Activated naive CD4-positive, alpha-beta T cell treated with anti-CD3 and anti-CD28 coated beads, Interleukin-2, amount 50 U/mL, for 16 hours (primary cell): ENCODE data around the gene CST1.
"Not testable (repeated sequence)": the region's sequence is repeated elsewhere in the genome, so short reads cannot be mapped to it uniquely, and the experiment has no call there.

Experiments used
- DNase-seq: peaks from one replicate; pipeline ENCODE4 v3.0.0-alpha.2; 2020

CST1 gene, protein sequence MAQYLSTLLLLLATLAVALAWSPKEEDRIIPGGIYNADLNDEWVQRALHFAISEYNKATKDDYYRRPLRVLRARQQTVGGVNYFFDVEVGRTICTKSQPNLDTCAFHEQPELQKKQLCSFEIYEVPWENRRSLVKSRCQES

DNA sequence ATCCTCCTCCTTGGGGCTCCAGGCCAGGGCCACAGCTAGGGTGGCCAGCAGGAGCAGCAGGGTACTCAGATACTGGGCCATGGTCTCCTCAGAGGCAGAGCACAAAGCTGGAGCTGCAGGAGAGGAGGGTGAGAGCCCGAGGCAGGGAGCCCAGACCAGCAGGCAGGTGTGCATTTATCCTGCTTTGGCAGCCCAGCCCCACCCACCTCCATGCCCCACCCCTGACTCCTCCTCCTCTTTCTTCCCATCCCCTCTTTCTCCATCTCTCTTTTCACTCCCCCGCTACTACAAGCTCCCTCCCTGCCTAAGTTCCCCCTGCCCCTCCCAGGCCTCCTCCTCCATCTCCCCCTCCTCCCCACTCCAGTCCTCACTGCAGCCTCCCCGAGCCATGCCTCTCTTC is at the start of gene CST1:
TSS of gene CST1 (minus strand) at position 150 of the 400 bp plus-strand sequence. CDS start at position 81, 69 bp downstream.
- not testable (repeated sequence) for DNase-seq

DNA sequence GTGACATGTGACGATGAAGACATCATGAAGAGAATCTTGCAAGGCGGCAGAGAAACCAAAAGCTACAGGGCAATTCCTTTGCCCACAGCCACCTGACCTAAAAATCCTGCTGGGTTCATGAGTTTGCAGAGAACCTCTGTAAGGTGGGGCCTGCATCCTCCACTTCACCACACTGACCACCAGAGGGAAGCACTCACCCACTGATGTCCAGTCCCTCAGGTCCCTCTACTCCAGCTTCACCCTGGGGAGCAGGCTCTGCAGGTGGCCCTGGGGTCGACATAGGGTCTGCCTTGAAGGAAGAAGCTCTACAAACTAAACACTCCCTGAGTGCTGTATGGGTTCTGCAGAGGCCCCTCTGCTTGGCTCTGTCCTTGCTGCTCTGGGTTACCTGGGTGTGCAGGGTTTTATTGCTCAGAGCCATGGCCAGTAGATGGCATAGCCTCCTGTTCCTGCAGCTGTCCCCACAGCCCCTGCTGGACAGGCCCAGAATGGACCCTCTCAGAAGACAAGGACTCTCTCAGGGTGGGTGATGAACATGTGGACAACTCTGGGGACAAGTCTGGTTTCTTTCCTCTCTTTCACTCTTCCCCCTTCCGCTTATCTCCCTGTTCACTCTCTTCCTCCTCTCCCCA is 48.6 kb upstream of the CST1 start:
- not testable (repeated sequence) for DNase-seq

DNA sequence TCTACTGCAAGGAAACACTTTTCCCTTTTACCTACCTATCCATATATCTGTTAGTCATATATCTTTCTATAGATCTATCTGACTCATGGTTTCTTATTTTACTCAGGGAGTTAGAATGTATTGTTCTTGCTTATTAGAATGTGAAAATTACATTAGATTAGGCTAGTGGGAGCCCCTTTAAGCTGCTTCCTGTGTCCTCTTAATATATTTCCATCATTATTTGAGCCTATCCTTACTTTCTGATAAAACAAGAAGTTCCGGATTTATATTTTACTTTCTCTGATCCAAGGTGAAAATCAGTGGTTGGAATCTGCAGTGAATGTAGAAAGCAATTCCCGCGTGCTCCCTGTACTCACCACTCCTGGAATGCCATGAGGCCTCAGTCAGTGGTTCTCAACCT is 44.8 kb upstream of the CST1 start:
- DNase-seq: no peak

DNA sequence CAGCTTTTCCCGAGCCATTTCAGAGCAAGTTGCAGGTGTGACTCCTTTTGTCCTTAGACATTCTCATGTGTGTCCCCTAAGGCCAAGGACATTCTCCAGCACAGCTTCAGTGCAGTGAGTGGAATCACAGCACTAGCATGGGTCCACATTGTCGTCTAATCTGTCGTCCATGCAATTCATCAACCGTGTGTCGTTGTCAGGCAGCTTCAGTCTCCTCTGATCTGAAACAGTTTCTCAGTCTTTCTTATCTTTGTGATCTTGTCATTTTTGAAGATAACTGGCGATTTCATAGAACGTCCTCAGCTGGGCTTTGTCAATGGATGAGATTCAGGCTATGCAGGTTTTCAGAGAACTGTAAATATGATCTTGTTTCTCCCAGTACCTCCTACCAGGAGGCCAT is 44.1 kb upstream of the CST1 start:
- DNase-seq: no peak

DNA sequence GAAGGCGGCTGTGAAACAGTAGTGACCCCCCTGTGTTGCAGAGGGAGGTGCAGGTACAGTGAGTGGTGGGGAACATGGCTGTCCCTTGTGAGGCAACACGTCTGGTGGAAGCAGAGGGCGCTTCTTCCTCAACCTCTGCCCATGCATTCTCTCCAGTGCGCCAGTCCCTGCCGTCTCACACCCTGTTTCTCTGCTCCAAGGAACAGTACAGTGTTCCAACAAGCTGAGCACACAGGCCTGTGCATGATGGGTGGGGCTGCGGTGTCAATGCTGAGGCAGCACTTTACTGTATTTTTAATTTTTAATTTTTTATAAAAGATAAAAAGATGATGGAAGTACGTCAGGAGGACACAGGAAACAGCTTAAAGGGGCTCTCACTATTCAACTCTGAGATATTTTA is 43.3 kb upstream of the CST1 start:
- DNase-seq: no peak

DNA sequence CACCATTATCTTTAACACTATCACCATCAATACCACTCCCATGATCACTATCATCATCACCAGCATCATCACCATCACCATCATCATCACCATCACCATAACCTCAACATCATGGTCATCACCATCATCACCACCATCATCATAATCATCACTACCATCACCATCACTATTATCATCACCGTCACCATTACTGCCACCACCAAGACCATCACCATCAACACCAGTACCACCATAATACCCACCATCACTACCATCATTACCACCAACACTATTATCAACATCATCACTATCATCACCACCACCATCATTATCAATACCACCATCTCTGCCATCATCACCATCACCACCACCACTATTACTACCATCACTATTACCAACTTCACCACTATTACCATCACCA is 32.7 kb upstream of the CST1 start:
- DNase-seq: no peak

DNA sequence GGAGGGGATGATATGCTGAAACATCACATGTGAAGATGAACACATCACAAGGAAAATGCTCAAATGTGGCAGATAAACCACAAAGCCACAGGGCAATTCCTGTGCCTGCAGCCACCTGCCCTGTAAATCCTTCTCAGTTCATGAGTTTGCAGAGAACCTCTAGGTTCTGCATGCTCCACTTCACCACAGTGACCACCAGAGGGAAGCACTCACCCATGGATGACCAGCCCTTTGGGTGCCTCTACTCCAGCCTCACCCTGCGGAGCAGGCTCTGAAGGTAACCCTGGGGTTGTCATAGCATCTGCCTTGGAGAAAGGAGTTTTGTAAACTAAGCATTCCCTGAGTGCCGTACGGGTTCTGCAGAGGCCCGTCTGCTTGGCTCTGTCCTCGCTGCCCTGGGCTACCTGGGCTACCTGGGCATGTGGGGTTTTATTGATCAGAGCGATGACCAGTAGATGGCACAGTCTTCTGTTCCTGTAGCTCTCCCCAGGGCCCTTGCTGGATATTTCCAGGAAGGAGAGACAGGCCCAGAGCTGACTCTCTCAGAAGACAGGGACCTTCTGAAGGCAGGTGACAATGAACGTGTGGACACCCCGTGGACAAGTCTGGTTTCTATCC is 31.7 kb upstream of the CST1 start:
- no peak for DNase-seq

DNA sequence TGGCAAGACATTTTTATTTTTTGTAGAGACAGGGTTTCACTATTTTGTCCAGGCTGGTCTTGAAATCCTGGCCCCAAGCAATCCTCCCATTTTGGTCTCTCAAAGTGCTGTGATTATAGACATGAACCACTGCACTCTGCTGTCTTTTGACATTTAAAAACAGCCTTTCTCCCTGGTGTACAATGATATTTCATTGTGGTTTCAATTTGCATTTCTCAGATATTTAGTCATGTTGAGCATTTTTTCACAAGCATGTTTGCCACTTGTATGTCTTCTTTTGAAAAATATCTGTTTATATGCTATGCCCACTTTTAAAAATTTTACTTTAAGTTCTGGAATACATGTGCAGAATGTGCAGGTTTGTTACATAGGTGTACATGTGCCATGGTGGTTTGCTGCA is 27.9 kb upstream of the CST1 start:
- not testable (repeated sequence) for DNase-seq

DNA sequence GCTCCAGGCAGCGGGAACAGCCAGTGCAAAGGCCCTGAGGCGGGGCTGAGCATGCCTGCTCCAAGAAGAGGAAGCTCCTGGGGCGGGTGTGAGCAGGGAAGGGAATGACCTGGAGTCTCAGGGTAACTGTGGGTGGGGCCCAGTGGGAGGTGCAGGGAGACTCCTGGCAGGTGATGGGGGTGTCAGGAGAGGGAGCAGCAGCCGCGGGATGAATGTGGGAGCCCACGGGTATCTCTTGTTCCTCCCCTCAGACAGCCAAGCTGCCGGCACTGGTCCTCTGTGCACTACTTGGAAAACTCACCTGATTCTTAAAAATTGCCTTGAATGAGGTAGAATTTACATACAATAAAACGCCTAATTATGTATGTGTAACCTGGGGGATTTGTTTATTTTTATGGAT is 26.6 kb upstream of the CST1 start:
- DNase-seq: not testable (repeated sequence)

DNA sequence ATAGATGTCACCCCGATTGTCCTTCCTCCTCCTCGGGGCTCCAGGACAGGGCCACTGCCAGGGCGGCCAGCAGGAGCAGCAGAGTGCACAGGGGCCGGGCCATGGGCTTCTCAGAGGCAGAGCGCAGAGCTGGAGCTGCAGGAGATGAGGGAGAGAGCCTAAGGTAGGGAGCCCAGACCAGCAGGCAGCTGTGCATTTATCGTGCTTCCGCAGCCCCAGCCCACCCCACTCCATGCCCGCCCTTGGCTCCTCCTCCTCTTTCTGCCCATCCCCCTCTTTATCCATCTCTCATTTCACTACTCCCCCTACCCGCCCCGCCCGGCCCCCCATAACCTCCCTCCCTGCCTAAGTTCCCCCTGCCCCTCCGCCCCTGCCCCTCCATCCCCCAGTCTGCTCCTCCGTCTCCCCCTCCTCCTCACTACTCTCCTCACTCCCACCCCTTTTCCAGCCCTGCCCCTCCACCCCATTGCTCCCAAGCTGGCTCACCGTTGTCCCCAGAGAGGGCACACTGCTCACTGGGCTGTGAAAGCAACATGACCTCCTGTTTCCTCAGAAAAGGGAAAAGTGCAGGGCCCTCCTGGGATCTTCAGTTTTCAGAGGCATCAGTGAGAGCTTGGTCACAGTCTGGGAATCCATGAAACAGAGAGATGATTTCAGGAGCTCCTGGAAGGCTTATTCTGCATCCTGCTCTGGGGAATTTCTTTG is 25.5 kb upstream of the CST1 start:
- no peak for DNase-seq

DNA sequence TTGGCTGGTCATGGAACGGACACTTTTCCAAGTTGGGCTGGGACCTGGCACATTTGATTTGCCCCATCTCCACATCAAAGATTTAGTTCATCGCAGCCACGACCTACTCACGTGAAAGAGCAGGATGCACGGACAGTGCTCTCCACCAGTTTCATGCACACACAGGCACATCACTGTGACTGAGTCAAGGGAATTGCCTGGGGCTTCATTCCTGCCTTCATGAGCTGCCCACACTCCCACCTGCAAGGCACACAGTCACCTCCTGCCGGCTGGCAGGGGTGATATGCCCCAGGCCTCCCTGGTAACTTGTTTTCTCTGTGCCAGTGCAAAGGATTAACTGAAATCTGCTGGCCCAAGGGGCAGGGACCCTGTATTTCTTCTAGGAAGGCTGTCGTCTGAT is 23.3 kb upstream of the CST1 start:
- DNase-seq: no peak

DNA sequence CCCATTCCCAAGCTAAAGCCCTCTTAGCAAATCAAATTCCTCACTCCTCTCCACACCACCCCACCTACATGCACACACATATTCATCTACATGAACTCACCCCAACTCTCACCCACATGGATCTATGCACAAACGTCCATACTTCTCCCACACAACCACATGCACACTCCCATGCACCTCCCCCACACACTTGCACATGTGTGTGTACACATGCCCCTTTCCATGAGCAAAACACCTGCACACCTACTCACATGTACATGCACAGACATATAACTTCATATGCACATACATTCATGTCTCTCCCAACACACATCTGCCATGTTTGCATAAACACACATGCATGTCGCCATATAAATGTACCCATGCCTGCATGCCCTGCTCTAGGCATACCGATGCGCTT is 22.8 kb upstream of the CST1 start:
- no peak for DNase-seq

DNA sequence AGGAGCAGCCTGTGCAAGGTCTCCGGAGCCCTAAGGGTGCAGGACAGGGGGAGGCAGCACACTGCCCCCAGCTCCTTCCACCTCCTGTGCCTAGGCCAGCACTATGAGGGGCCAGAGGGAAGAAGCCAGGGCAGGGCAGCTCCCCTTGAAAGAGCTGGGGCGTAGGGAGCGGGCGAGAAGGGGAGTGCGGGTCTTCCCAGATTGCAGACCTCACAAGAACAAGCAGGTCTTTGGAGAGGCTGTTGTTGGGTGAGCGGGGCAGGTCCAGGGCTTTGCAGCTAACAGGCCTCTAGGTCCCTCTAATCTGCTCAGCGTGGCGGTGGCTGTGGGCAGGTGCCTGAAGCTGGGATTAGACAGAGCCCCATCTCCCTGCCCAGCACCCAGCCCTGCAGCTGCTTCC is 22.4 kb upstream of the CST1 start:
- DNase-seq: no peak

DNA sequence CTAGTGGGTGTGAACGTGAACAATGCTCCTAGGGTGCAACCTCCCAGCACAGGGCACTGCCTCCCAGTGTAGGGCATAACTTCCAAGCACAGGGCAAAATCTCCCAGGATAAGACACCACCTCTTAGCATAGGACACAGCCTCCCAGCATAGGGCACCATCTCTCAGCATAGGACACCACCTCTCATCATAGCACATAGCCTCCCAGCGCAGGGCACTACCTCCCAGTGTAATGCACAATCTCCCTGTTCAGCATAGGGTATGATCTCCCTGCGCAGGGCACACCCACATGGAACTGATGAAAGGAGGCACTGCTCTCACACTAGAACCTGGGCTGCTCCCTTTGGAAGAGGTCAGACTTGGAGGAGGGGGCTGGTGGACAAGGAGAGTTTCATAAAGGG is 21.3 kb upstream of the CST1 start:
- DNase-seq: no peak

DNA sequence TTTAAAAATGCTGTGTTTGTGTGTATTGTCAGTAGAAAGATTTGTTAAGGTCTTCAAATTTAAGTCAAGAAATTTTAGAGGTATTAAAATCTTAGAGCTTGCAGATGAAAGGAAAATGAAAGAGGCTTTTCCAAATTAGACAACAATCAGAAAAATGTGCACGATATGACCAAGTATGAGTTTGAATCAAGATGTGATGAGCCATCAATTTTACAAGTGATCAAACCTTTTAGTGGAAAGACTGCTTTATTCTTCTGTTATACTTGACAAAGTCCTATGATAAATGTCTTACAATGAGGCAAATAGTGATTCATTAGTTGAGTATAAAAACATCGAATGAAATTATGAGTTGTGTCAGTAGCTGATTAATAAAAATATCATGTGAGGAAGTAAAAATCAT is 19.6 kb upstream of the CST1 start:
- DNase-seq: no peak

DNA sequence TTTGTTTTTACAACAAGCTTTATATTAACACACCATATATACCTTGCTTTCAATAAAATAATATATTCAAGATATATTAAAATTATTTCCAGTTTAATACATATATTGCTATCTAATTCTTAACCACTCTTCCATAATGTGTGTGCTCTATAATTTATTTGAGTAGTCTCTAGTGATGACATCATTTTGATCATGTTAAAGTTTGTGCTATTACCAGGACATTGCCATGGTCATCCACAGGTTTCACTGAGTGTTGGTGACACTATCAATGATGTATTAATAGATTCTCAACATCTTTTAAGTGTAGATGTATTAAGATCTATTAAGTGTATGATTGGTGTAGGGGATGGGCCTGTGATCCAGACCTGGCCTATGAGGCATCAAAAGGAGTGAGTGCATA is 17.8 kb upstream of the CST1 start:
- DNase-seq: not testable (repeated sequence)

DNA sequence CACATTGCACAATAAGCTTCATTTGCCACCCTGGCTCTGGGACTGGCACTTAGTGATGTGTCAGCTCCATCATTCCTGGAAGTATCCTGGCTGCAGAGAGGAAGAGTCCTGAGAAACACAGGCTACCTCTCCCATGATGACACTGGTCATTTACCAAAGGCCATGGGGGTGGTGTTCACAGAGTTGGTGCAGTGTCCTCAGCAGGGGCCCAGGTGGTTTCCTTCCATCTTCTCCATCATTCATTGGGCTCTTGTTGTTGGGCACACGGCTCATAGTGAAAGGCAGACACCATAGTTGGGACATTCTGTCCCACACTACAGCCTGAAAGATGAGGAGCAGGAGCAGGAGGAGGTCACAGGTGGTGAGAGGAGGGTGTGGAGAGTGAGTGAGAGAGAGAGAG is 15.8 kb upstream of the CST1 start:
- no peak for DNase-seq

DNA sequence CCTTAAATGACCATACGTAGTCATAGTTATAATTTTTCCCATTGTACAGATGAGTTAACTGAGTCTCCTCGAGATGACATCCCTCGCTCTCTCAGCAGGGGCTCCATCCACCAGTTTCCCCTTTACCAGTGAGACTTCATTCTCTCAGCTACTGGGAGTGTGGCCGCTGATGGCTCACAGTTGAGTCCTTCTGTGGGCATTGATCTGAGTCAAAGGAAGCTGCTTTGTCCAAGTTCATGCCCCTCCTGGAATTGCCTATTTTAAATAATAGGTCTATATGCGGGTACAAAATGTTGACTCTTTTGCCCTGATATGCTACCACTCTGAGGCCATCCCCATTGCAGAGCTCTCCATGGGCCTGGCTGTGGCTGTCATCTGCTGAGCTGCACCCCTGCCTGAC is 14.8 kb upstream of the CST1 start:
- no peak for DNase-seq

DNA sequence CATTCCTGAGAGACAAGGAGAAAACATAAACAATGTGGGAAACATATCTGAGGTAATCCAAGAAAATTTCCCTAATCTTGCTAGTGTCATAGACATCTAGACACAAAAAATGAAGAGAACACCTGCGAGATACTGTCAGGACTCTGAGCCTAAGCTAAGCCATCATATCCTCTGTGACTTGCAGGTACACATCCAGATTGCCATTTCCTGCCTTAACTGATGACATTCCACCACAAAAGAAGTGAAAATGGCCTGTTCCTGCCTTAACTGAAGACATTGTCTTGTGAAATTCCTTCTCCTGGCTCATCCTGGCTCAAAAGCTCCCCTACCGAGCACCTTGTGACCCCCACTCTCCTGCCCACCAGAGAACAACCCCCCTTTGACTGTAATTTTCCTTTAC is 13.9 kb upstream of the CST1 start:
- not testable (repeated sequence) for DNase-seq

DNA sequence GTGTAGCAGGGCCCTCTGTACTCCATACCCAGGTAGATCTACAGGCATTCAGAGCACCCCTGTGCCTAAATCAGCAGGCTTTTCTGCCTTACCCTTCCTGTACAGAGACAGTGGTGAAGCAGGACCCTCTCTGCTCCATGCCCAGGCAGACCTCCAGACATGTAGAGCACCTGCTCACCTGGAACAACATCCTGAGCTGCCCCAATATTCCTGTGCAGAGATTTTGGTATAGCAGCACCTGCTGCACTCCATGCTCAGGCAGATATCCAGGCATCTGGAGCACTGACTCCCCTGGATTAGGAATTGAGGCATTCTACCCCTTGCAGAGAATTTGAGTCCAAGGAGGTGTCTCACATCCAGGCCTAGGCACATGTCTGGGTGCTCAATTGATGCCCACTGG is 12.6 kb upstream of the CST1 start:
- DNase-seq: no peak

DNA sequence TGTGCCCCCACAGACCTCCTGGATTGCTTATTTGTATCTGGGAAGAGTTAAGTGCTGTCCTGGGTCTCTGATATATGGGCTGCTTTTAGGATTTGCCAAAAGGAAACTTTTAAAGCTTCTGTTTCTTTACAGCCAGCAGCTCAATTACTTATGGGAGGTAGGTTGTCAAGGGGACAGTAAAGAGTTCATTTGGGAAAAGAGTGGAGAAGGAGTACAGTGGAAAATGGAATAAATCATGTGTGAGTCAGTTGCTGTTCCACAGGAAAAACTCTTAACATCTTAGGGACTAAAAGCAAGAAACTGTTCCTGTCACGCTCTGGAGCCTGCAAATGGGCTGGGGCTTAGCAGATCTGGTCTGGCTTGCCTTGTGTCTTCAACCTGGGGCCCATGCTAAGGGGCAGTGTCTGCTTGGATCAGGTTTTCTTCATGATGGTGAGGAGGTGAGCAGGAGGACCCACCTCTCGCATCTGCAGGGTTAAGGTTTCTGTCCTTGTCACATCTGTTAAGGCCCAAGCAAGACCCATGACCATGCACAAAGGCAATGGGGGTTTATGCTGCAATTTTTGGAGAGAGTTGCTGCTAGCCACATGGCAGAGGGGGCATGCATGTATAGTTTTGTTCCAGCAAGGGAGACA is 8.7 kb upstream of the CST1 start:
- no peak for DNase-seq

DNA sequence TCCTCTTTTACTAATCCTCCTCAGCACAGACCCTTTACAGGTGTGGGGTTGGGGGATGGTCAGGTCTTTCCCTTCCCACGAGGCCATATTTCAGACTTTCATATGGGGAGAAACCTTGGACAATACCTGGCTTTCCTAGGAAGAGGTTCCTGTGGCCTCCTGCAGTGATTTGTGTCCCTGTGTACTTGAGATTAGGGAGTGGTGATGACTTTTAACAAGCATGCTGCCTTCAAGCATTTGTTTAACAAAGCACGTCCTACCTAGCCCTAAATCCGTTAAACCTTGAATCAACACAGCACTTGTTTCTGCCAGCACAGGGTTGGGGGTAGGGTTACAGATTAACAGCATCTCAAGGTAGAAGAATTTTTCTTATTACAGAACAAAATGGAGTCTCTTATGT is 6.1 kb upstream of the CST1 start:
- not testable (repeated sequence) for DNase-seq

DNA sequence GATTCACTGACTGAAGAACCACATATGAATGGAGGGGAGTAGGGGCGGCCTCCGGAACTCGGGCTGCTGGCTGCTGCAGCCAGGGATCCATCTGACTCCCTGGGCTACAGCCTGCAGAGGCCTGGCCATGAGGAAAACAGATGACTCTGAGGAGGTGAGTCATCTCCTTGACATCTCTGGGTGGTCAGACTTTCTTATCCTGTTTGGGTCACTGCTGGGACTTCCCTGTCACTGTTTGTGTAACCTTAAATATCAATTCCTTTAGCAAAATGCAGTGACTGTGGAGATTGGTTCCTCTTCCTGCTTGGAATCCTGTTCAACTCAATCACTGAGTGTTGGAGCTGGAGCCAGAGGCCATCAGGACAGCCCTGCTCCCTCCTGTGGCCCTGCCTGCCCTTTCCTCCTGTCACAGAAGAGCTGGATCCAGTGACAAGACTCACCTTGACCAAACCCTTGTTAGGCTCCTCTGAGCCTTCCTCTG is 4.4 kb upstream of the CST1 start:
- not testable (repeated sequence) for DNase-seq

DNA sequence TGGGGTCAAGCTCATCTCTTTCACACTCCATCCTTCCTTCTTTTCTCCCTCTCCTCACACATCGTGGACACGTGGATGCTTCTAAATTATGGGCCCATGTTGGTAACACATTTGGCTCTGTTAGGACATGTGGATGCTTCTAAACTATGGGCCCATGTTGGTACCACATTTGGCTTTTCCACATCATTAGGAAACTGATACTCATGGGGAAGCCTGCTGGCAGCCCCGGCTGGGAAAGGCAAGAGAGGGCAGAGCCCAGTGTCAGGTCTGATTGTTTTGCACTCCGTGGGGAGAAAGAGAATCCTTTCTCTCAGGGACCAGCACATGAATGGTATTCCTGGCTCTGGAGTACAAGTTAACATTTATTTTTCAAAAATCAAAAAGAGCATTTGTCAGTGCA is 4.0 kb upstream of the CST1 start:
- DNase-seq: no peak
